ENCODE measurements around the gene SGK1. TPM values are rescaled to one million over a fixed set of nuclear protein-coding genes. Genes with fewer than 3 reads are reported as not detected.
"Not testable (repeated sequence)": the region's sequence is repeated elsewhere in the genome, so short reads cannot be mapped to it uniquely, and the experiment has no call there.

SGK1 gene
- total RNA-seq, 2 donors from 2014 or later = 9.7 to 13.0 TPM

- Mint-ChIP-seq H3K27ac (no peak overlapping the region), H3K9me3 (no peaks in the 10 kb centered on the region), H3K36me3 (ENCODE audit: low read depth) (no peaks in the 10 kb centered on the region), H3K4me1 (peaks cover 19% of the 10 kb centered on the region), H3K4me3 (no peak overlapping the region), H3K27me3 (ENCODE audit: insufficient read depth) (no peaks in the 10 kb centered on the region)
- H3K36me3 ChIP-seq (ENCODE audit: control insufficient read depth, insufficient read depth, low read length) = no peaks in the 10 kb centered on the region
- H3K9me3 ChIP-seq (ENCODE audit: control insufficient read depth, low read length) = no peaks in the 10 kb centered on the region
- peaks cover 7% of the 10 kb centered on the region for H3K4me1 ChIP-seq (ENCODE audit: control insufficient read depth, insufficient read depth, low read length)
- no peaks in the 10 kb centered on the region for H3K27me3 ChIP-seq (ENCODE audit: control insufficient read depth, insufficient read depth, low read length, poor library complexity, severe bottlenecking)
- WGBS, 2 experiments (ENCODE audit: insufficient coverage in 1 of 2, insufficient read length in 1 of 2) = 87 to 96% methylated on average over 2 of the region's 3 CpGs
- no peak for DNase-seq
- no peak overlapping the region for H3K9ac ChIP-seq (ENCODE audit: extremely low read depth, low read length, poor library complexity, severe bottlenecking)
- TF ChIP-seq CTCF (conservative IDR thresholded peaks at IDR 0.05) = no peak
- no peak overlapping the region for H3K27ac ChIP-seq (ENCODE audit: low read depth, low read length)
- no peak overlapping the region for H3K4me3 ChIP-seq (ENCODE audit: low read length)
Measured at GRCh38 chr6:134198093-134198492, 119.8 kb downstream of the SGK1 start.

GRCh38 chr6:134197685-134198084 lies 120.2 kb downstream of the SGK1 start:
- H3K36me3 ChIP-seq (ENCODE audit: control insufficient read depth, insufficient read depth, low read length); H3K4me3 Mint-ChIP-seq; H3K27me3 ChIP-seq (ENCODE audit: control insufficient read depth, insufficient read depth, low read length, poor library complexity, severe bottlenecking); H3K27ac Mint-ChIP-seq; DNase-seq; H3K9ac ChIP-seq (ENCODE audit: extremely low read depth, low read length, poor library complexity, severe bottlenecking); H3K4me3 ChIP-seq (ENCODE audit: low read length); H3K27me3 Mint-ChIP-seq (ENCODE audit: insufficient read depth); H3K9me3 ChIP-seq (ENCODE audit: control insufficient read depth, low read length); H3K9me3 Mint-ChIP-seq; H3K36me3 Mint-ChIP-seq (ENCODE audit: low read depth); H3K27ac ChIP-seq (ENCODE audit: low read depth, low read length); H3K4me1 ChIP-seq (ENCODE audit: control insufficient read depth, insufficient read depth, low read length): not testable (repeated sequence)
- H3K4me1 Mint-ChIP-seq = peaks cover 23% of the 10 kb centered on the region
- WGBS, 2 experiments (ENCODE audit: insufficient coverage in 1 of 2, insufficient read length in 1 of 2) = 99% methylated on average over 4 of the region's 6 CpGs; no CpG with 5 or more reads in 1 of the 2 experiments

GRCh38 chr6:134196568-134197193 lies 121.2 kb downstream of the SGK1 start:
- no peak overlapping the region for H3K27ac Mint-ChIP-seq
- no peaks in the 10 kb centered on the region for H3K36me3 Mint-ChIP-seq (ENCODE audit: low read depth)
- 95 to 100% methylated on average over 7 to 11 of the region's 11 CpGs for whole genome bisulfite sequencing, 2 experiments (ENCODE audit: insufficient coverage in 1 of 2, insufficient read length in 1 of 2)
- Histone ChIP-seq H3K27ac (ENCODE audit: low read depth, low read length) (no peak overlapping the region), H3K4me3 (ENCODE audit: low read length) (no peak overlapping the region), H3K27me3 (ENCODE audit: control insufficient read depth, insufficient read depth, low read length, poor library complexity, severe bottlenecking) (no peaks in the 10 kb centered on the region), H3K9ac (ENCODE audit: extremely low read depth, low read length, poor library complexity, severe bottlenecking) (no peak overlapping the region), H3K4me1 (ENCODE audit: control insufficient read depth, insufficient read depth, low read length) (peaks cover 9% of the 10 kb centered on the region), H3K36me3 (ENCODE audit: control insufficient read depth, insufficient read depth, low read length) (no peaks in the 10 kb centered on the region), H3K9me3 (ENCODE audit: control insufficient read depth, low read length) (no peaks in the 10 kb centered on the region)
- no peak overlapping the region for H3K4me3 Mint-ChIP-seq
- no peak for TF ChIP-seq CTCF (conservative IDR thresholded peaks at IDR 0.05)
- no peaks in the 10 kb centered on the region for H3K9me3 Mint-ChIP-seq
- H3K27me3 Mint-ChIP-seq (ENCODE audit: insufficient read depth) = no peaks in the 10 kb centered on the region
- peaks cover 30% of the 10 kb centered on the region for H3K4me1 Mint-ChIP-seq
- DNase-seq = no peak

- no peaks in the 10 kb centered on the region for H3K27me3 ChIP-seq (ENCODE audit: control insufficient read depth, insufficient read depth, low read length, poor library complexity, severe bottlenecking)
- H3K27ac Mint-ChIP-seq = no peak overlapping the region
Measured at GRCh38 chr6:134195985-134196384, 121.9 kb downstream of the SGK1 start.

More at GRCh38 chr6:134195985-134196384, 121.9 kb downstream of the SGK1 start:
- H3K4me3 ChIP-seq (ENCODE audit: low read length) = no peak overlapping the region
- H3K27ac ChIP-seq (ENCODE audit: low read depth, low read length) = no peak overlapping the region
- H3K4me1 Mint-ChIP-seq = peaks cover 33% of the 10 kb centered on the region
- no peaks in the 10 kb centered on the region for H3K9me3 ChIP-seq (ENCODE audit: control insufficient read depth, low read length)
- no peak for DNase-seq
- H3K36me3 Mint-ChIP-seq (ENCODE audit: low read depth) = no peaks in the 10 kb centered on the region
- H3K4me1 ChIP-seq (ENCODE audit: control insufficient read depth, insufficient read depth, low read length) = peaks cover 9% of the 10 kb centered on the region
- WGBS, 2 experiments (ENCODE audit: insufficient coverage in 1 of 2, insufficient read length in 1 of 2) = 94 to 96% methylated on average over 2 to 3 of the region's 3 CpGs
- H3K4me3 Mint-ChIP-seq = no peak overlapping the region
- TF ChIP-seq CTCF (conservative IDR thresholded peaks at IDR 0.05) = no peak
- H3K9ac ChIP-seq (ENCODE audit: extremely low read depth, low read length, poor library complexity, severe bottlenecking) = no peak overlapping the region
- no peaks in the 10 kb centered on the region for H3K36me3 ChIP-seq (ENCODE audit: control insufficient read depth, insufficient read depth, low read length)
- no peaks in the 10 kb centered on the region for H3K27me3 Mint-ChIP-seq (ENCODE audit: insufficient read depth)
- no peaks in the 10 kb centered on the region for H3K9me3 Mint-ChIP-seq

Measured in endodermal cell (in vitro differentiated cells).